Loucy (cell line): Measurements from ENCODE around the gene MOGAT2.
"Not testable (repeated sequence)": the region's sequence is repeated elsewhere in the genome, so short reads cannot be mapped to it uniquely, and the experiment has no call there.

Experiments used
- H2AFZ ChIP-seq: fragments of 200-600 bp; sonication (generic); 2 replicates; pipeline ENCODE4 v1.6.0; 2016; ENCODE audit warnings: antibody characterized with exemption, mild to moderate bottlenecking, low read length, moderate library complexity
- H3F3A ChIP-seq: fragments of 200-600 bp; 2 replicates; pipeline ENCODE4 v1.6.0; 2016; ENCODE audit warnings: antibody characterized with exemption, low read depth, mild to moderate bottlenecking
- H3K27me3 ChIP-seq: fragments of 200-600 bp; sonication (generic); 2 replicates; pipeline ENCODE4 v1.6.1; 2014; ENCODE audit warnings: low read length, mild to moderate bottlenecking; ENCODE audit not compliant: insufficient read depth, poor library complexity, severe bottlenecking
- H3K36me3 ChIP-seq: fragments of 200-600 bp; sonication (generic); 2 replicates; pipeline ENCODE4 v1.6.1; 2016; ENCODE audit warnings: low read length; ENCODE audit not compliant: insufficient read depth
- H3K4me1 ChIP-seq: fragments of 200-600 bp; sonication (generic); 2 replicates; pipeline ENCODE4 v1.5.1; 2014; ENCODE audit warnings: low read length, mild to moderate bottlenecking; ENCODE audit not compliant: insufficient read depth, poor library complexity, severe bottlenecking
- H3K4me2 ChIP-seq: fragments of 200-600 bp; sonication (generic); 2 replicates; pipeline ENCODE4 v1.6.0; 2014; ENCODE audit warnings: antibody characterized with exemption, low read length, low read depth, mild to moderate bottlenecking; ENCODE audit not compliant: poor library complexity, severe bottlenecking
- H3K4me3 ChIP-seq: fragments of 200-600 bp; sonication (generic); 2 replicates; pipeline ENCODE4 v1.5.1; 2014; ENCODE audit warnings: low read length, mild to moderate bottlenecking, mixed read lengths; ENCODE audit not compliant: poor library complexity, severe bottlenecking
- H3K79me2 ChIP-seq: fragments of 200-600 bp; sonication (generic); 2 replicates; pipeline ENCODE4 v1.6.1; 2014; ENCODE audit warnings: low read length; ENCODE audit not compliant: insufficient read depth
- H3K9ac ChIP-seq: fragments of 200-600 bp; sonication (generic); 2 replicates; pipeline ENCODE4 v1.6.0; 2014; ENCODE audit warnings: mild to moderate bottlenecking, low read depth, low read length, moderate library complexity; ENCODE audit not compliant: poor library complexity, severe bottlenecking
- H3K9me2 ChIP-seq: fragments of 200-600 bp; sonication (generic); replicated peaks from 2 replicates; pipeline ENCODE4 v1.6.1; 2016; ENCODE audit warnings: low read depth, low read length, mixed read lengths
- H3K9me3 ChIP-seq: fragments of 200-600 bp; sonication (generic); 2 replicates; pipeline ENCODE4 v1.6.1; 2014; ENCODE audit warnings: mild to moderate bottlenecking, antibody characterized with exemption, low read length, low read depth; ENCODE audit not compliant: insufficient read depth
- H4K20me1 ChIP-seq: fragments of 200-600 bp; sonication (generic); 2 replicates; pipeline ENCODE4 v1.6.0; 2014; ENCODE audit warnings: antibody characterized with exemption, low read length, mild to moderate bottlenecking; ENCODE audit not compliant: insufficient read depth, poor library complexity, severe bottlenecking
- EZH2phosphoT487 ChIP-seq: fragments of 200-600 bp; IDR thresholded peaks from 2 replicates; pipeline ENCODE4 v1.6.1; 2018; ENCODE audit warnings: antibody characterized with exemption, mild to moderate bottlenecking, moderate library complexity, borderline replicate concordance
- TF ChIP-seq, protein P1 (sequence below): fragments of 200-600 bp; sonication (generic); conservative IDR thresholded peaks from 2 replicates; pipeline ENCODE4 v1.5.1; 2014; ENCODE audit warnings: mild to moderate bottlenecking, antibody characterized with exemption, low read length

MOGAT2 gene

DNA sequence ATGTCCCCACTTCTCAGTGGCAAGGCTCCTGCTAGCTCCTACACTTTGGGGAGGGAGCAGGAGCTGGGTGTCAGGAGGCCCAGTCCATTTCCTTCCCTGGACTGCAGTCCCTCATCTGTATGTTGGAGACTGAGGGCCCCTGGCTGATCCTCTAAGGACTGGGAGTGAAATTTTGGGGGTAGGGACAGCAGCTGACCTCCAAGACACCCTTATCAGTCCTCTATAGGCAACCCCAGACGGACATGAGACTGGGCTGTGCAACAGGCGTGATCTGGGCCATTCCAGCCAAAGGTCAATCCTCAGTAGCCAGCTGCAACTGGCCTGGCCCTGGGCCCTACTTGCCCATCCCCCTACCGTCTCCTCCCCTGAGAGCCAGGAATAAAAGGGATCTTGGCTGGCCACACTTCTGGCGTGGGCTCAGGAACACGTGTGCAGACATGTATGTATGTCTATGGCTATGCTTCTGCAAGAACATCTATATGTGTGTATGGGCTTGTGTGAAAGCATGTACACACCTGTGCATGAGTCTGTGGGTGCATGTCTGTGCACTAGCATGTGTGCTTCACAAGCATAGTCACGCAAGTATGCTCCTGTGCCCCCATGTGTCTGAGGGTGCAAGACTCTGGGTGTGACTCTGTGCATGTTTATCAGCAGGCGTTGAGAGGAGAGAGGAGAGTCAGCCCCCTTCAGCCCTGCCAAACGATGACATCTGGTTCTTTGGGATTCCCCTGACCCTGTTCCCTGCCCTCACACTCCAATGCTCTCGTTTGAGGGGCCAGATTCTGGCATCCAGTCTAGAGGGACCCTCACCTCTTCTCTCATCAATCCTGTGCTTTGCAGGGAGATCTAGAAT is 26.3 kb downstream of the MOGAT2 start:
- H3K79me2 ChIP-seq, result no peaks in the 10 kb centered on the region
- no peak overlapping the region for H3K4me2 ChIP-seq
- no peaks in the 10 kb centered on the region for H3K36me3 ChIP-seq
- no peaks in the 10 kb centered on the region for H3K9me2 ChIP-seq
- H3K9ac ChIP-seq, result no peak overlapping the region
- no peak overlapping the region for H3K4me3 ChIP-seq
- no peaks in the 10 kb centered on the region for H3F3A ChIP-seq
- H3K9me3 ChIP-seq, result no peaks in the 10 kb centered on the region
- H2AFZ ChIP-seq, result no peak overlapping the region
- no peaks in the 10 kb centered on the region for H3K27me3 ChIP-seq
- no peaks in the 10 kb centered on the region for H4K20me1 ChIP-seq
- TF ChIP-seq, protein P1, sequence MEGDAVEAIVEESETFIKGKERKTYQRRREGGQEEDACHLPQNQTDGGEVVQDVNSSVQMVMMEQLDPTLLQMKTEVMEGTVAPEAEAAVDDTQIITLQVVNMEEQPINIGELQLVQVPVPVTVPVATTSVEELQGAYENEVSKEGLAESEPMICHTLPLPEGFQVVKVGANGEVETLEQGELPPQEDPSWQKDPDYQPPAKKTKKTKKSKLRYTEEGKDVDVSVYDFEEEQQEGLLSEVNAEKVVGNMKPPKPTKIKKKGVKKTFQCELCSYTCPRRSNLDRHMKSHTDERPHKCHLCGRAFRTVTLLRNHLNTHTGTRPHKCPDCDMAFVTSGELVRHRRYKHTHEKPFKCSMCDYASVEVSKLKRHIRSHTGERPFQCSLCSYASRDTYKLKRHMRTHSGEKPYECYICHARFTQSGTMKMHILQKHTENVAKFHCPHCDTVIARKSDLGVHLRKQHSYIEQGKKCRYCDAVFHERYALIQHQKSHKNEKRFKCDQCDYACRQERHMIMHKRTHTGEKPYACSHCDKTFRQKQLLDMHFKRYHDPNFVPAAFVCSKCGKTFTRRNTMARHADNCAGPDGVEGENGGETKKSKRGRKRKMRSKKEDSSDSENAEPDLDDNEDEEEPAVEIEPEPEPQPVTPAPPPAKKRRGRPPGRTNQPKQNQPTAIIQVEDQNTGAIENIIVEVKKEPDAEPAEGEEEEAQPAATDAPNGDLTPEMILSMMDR, result no peak
- TF ChIP-seq EZH2phosphoT487, result no peak
- no peaks in the 10 kb centered on the region for H3K4me1 ChIP-seq

DNA sequence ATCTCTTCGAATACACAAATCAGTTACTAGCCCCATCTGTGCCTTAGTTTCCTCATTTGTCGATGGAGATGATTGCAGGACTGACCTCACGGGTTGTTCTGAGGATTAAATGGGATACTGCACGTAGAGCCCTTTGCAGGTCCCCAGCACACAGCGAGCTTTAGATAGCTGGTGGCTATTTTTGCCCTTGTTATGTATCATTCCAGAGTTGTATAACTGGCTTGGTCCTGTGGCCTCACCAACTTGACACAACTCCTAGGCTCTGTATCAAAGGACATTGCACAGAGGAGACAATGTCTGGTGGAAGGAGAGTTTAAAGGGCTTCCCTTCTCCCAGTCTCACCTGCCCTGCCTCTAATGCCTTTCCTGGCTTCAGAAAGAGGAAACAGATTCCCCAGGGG is 28.2 kb downstream of the MOGAT2 start:
- no peak overlapping the region for H3K9ac ChIP-seq
- no peak overlapping the region for H3K4me3 ChIP-seq
- no peak overlapping the region for H2AFZ ChIP-seq
- no peaks in the 10 kb centered on the region for H3K27me3 ChIP-seq
- H3K4me2 ChIP-seq, result no peak overlapping the region
- no peaks in the 10 kb centered on the region for H4K20me1 ChIP-seq
- H3K4me1 ChIP-seq, result no peaks in the 10 kb centered on the region
- no peaks in the 10 kb centered on the region for H3K36me3 ChIP-seq
- H3K79me2 ChIP-seq, result no peaks in the 10 kb centered on the region
- H3F3A ChIP-seq, result no peaks in the 10 kb centered on the region
- no peaks in the 10 kb centered on the region for H3K9me3 ChIP-seq
- H3K9me2 ChIP-seq, result no peaks in the 10 kb centered on the region
- TF ChIP-seq EZH2phosphoT487, result no peak
- TF ChIP-seq, protein P1, result no peak

DNA sequence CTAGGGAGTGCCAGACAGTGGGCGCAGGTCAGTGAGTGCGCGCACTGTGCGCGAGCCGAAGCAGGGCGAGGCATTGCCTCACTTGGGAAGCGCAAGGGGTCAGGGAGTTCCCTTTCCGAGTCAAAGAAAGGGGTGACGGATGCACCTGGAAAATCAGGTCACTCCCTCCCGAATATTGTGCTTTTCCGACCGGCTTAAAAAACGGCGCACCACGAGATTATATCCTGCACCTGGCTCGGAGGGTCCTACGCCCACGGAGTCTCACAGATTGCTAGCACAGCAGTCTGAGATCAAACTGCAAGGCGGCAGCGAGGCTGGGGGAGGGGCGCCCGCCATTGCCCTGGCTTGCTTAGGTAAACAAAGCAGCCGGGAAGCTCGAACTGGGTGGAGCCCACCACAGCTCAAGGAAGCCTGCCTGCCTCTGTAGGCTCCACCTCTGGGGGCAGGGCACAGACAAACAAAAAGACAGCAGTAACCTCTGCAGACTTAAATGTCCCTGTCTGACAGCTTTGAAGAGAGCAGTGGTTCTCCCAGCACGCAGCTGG is 31.2 kb downstream of the MOGAT2 start:
- H3K79me2 ChIP-seq, H3K4me1 ChIP-seq, H3K9ac ChIP-seq, H3K27me3 ChIP-seq, H3K9me2 ChIP-seq, H2AFZ ChIP-seq, H3K36me3 ChIP-seq, H3F3A ChIP-seq, H3K4me2 ChIP-seq, H3K4me3 ChIP-seq, H3K9me3 ChIP-seq, H4K20me1 ChIP-seq: not testable (repeated sequence)

DNA sequence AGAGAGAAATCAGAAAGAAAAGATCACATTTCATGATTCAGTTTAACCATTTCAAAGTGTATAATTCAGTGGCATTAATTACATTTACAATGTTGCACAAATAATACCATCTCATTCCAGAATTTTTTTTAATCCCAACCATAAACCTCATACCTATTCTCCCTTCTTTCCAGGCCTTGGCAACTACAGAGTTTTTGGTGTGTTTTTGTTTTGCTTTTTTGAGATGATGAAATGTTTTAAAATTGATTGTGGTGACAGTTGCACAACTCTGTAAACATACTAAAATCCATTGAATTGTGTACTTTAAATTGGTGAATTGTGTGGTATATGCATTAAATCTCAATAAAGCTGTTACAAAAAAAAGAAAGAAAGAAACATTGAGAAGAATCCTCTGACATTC is 37.3 kb downstream of the MOGAT2 start:
- H4K20me1 ChIP-seq, H3K4me3 ChIP-seq, H3K79me2 ChIP-seq, H3K9me2 ChIP-seq, H3K36me3 ChIP-seq, H2AFZ ChIP-seq, H3K4me1 ChIP-seq, H3K27me3 ChIP-seq, H3K9me3 ChIP-seq, H3K4me2 ChIP-seq, H3F3A ChIP-seq, H3K9ac ChIP-seq: not testable (repeated sequence)
